GM18505 (cell line): ENCODE measurements around the gene ALDH2.

ENCODE experiments used
- ATAC-seq: cut with Tn5 transposase; IDR thresholded peaks from one replicate; pipeline ENCODE4 v1.9.1; 2021; ENCODE audit not compliant: unreplicated experiment
- POLR2A ChIP-seq: IDR thresholded peaks from 4 replicates; pipeline ENCODE4 v1.6.1; 2011; ENCODE audit warnings: borderline replicate concordance; ENCODE audit not compliant: insufficient read depth, insufficient read length; ENCODE audit errors: extremely low read depth

Gene ALDH2

DNA sequence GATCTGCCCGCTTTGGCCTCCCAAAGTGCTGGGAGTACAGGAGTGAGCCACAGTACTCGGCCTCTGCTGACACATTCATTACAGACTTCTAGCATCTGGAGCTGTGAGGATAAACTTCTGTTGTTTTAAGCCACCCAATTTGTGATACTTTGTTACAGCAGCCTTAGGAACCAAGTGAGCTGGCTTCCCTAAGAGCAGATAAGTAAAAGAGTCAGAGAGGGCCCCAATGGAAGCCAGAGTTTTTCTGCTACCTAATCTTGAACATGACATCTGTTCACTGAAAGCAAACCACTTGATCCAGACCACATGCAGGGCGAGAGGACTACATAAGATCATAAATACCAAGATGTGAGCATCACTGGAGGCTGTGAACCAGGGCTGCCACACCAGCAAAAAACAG, 71.6 kb downstream of the ALDH2 start:
- no peak for ATAC-seq
- TF ChIP-seq POLR2A = no peak

DNA sequence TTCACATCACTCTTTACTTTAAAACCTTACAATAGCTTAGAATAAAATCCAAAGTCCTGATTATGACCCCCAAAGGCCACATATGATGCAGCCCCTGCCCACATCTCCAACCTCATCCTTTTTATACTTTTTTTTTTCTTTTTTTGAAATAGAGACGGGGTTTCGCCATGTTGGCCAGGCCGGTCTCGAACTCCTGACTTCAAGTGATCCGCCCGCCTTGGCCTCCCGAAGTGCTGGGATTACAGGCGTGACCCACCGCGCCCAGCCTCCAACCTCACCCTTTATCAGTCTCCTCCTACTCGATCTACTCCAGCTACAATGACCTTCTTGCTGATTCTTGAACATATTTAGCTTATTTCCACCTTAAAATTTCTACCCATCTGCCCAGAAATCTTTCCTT, 74.1 kb downstream of the ALDH2 start:
- no peak for ATAC-seq

DNA sequence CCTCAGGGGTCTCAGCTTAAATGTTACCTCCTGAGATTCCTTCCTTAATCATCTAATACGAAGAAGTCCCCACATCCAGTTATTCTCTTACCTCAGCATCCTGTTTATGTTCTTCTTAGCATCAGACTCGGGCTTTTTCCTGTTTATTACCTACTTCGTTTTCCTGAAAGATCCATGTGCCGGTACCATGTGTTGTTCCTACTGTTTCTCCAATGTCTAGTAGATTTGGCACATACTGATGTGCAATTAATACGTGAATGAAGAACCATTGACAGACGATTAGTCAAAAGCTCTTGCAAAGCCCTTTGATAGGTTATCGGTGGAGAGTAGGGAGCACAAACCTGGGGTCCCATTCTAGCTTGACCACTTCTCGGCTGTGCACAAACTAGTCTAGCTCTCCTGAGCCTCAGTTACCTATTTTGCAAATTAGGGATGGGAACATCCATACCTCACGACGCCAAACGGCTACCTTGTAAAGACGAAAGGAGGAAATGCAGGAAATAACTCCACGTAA, 74.6 kb downstream of the ALDH2 start:
- TF ChIP-seq POLR2A = no peak
- ATAC-seq = no peak

More for the DNA sequence above, 74.1 kb downstream of the ALDH2 start:
- TF ChIP-seq POLR2A = no peak

DNA sequence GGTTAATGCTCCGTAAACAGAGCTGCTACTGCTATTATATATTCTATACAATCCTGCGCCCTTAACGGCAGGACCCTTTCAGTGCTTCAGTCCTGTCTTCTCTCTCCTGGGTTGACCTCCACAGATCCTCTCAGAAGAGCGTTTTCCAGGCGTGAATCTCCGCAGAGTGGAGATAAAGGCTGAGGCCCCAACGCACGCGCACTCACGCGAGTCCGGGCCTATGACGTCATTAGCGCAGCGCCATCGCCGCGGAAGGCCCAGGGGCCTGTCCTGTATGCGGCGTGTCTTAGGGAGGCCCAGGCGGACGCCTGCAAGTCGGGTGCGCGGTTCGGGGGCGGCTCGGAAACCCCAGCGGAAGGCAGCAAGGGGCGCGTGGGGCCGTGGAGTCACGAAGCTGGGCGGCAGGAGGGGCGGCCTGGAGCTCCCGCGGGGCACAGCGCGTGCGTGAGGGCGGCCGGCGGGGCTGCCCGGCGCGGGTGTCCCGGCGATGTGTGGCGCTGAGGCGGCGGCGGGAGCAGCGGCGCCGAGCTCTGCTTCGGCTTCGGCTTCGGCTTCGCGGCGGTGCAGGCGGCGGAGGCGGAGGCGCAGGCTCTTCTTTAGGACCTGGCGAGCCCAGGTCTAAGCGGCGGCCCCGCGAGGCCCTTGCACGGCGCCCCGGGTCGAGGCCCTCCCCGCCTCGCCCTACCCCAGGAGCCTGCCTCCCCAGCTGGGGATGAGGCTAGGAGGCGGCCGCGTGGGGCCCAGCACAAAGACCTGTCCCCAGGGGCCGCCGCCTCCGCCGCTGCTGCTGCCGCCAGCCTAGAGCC, 75.2 kb downstream of the ALDH2 start, which contains the start of gene MAPKAPK5:
MAPKAPK5 (plus strand) TSS at position 479 of the 806 bp plus-strand sequence. CDS start 506 bp downstream, outside the sequence.
- TF ChIP-seq POLR2A = peak; percentile 95
- ATAC-seq = peak; percentile 84

DNA sequence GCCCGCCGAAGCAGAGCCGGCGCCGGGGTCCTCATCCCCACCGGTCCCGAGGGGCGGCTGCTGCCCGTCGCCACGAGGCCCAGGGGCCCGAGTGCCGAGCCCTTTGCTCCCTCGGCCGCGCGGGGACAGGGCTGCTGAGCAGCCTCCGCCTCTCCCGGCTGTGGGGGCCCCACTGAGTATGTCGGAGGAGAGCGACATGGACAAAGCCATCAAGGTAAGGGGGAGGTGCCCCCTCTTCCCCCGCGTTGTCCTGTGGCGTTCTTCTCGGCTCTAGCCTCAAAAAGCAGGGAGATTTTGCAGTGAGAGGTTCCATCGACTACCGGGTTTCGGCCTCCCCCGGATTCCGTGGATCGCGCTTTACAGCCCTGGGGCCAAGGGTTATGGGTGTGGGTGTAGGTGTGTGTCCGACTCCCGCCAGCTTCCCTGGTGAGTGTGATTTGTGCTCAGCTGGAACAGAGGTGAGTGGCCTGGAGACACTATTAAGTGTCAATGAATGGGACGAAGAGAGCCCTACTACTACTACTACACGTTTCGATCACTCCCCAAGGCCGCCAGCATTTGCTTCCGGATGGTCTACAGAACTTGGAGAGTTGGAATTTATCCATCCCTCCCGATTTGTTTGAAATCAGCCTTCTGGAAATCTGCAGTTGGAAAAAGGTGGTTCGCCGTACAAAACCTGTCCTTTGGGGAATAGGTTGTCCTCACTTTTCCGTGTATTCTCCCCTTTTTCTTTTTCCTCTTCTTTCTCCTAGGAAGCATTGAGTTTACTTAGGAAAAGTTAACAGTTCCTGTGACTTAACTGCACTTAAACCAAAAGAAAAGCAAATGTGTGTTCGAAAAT, 76.0 kb downstream of the ALDH2 start:
- no peak for TF ChIP-seq POLR2A
- peak; percentile 27 for ATAC-seq

DNA sequence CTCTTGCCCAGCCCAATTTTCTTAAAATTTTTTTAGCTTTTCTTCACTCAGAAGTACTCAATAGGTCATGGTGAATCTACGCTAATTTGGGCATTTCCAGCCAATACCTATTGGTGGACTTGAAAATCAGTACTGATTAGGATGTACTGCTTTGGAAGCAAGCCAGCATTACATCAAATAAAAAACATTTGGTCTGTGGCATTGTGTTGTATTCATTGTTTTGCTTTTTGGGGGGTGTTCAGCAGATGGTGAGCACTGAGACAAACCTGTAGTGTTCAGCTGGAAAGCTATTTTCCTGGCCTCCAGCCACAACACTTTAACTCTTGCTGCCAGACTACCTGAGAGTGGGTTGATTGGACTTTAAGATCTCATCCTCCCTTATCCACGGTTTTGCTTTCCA, 79.3 kb downstream of the ALDH2 start:
- no peak for TF ChIP-seq POLR2A
- ATAC-seq = no peak

DNA sequence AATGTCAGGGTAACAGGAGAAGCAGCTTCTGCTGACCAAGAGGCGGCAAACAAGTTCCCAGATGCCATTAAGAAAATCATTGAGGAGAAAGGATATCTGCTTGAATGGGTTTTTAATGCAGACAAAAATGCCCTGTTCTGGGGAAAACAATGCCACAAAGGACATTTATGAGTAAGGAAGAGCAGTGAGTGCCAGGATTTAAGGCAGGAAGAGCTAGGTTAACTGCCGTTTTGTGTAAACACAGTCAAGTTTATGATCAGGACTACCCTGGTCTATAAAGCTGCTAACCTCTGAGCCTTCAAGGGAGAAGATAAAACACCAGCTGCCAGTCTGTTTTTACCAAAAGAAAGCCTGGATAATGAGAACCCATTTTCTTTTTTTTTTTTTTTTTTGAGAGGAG, 83.8 kb downstream of the ALDH2 start:
- no peak for ATAC-seq
- TF ChIP-seq POLR2A = no peak

DNA sequence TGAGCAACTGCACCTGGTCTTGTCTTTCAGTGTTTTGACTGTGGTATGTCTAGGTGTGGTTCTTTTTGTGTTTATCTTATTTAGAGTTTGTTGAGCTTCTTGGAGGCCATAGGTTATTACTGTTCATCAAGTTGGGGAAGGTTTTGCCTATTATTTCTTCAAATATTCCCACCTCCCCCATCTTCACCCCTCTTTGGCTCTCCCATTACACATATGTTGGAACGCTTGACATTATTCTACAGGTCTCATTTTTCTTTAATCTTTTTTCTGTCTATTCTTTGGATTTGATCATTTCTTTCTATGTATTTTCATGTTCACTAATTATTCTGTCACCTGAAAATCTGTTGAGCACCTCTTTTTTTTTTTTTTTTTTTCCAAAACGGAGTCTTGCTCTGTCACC, 91.5 kb downstream of the ALDH2 start:
- TF ChIP-seq POLR2A = no peak
- ATAC-seq = no peak

DNA sequence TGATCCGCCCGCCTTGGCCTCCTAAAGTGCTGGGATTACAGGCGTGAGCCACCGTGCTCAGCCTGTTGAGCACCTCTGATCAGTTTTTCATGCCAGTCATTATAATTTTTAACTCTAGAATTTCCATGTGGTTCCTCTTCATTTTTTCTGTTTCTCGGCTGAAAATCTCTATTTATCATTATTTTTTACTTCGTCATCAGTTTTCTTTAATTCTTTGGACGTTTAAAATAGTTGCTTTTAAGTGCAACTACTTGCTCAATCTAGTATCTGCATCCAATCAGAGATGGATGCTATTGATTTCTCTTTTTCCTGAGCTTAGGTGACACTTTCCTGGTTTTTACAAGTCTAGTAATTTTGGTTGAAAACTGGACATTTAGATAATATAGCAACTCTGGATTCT, 92.0 kb downstream of the ALDH2 start:
- no peak for TF ChIP-seq POLR2A
- no peak for ATAC-seq

DNA sequence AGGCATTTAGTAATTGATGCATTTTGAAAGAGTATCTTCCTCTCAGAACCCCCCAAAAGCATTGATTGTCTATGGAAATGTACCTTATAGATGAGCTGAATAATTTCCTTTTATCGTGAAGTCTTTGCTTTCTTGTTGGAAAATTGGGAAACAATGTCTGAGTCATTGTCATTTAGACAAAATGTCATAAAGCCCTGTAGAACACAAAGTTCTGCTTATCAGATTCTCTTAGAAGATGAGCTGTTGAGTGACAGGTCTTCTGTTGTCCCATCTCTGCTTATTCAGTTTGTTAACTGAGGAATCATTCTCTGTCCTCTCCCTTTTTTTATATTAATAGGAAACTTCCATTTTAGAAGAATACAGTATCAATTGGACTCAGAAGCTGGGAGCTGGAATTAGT, 98.2 kb downstream of the ALDH2 start:
- no peak for ATAC-seq
- TF ChIP-seq POLR2A = no peak
